B cell (primary cell): ENCODE results near the gene CYBB. TPM values are rescaled to one million over a fixed set of nuclear protein-coding genes. Genes with fewer than 3 reads are reported as not detected.

Source experiments
- ATAC-seq: fragments of 200-7000 bp; cut with Tn5 transposase; one replicate; pipeline ENCODE4 v1.10.0; 2021; ENCODE audit warnings: low read depth, mild to moderate bottlenecking, moderate number of reproducible peaks, moderate library complexity
- CTCF ChIA-PET: fragments of 350-600 bp; sonication (Branson Sonifier 250); formaldehyde crosslinking; loops from one replicate; lab custom pipeline; 2021; ENCODE audit warnings: antibody characterized with exemption, inconsistent platforms; lab: Charles Lee
- POLR2A ChIA-PET: fragments of 350-600 bp; sonication (Branson Sonifier 250); formaldehyde crosslinking; loops from one replicate; lab custom pipeline; 2021; ENCODE audit warnings: antibody characterized with exemption; lab: Charles Lee
- DNase-seq: peaks from one replicate; pipeline ENCODE4 v3.0.0; 2013
- H2AFZ ChIP-seq: 2 replicates; pipeline ENCODE4 v1.6.1; 2012; ENCODE audit warnings: mild to moderate bottlenecking, low read depth, low read length; ENCODE audit not compliant: insufficient read depth, poor library complexity, severe bottlenecking
- H3K27ac ChIP-seq, 2 donors: 1 replicate in 1 of 2; 2 replicates in 1 of 2; pipeline ENCODE4 v1.5.1; 2012 to 2013; ENCODE audit warnings: low read length in 2 of 2, mild to moderate bottlenecking in 2 of 2, moderate library complexity in 1 of 2
- H3K27me3 ChIP-seq, 4 experiments: fragments of 200-600 bp in 1 of 4; sonication (generic) in 1 of 4; replicated peaks in 1 of 4; 1 replicate in 2 of 4; 2 replicates in 2 of 4; pipeline versions ENCODE4 v1.6.1 to v1.7.0; 2013 to 2016; ENCODE audit warnings: low read length in 3 of 4, mild to moderate bottlenecking in 2 of 4, mixed read lengths in 1 of 4, moderate library complexity in 1 of 4; ENCODE audit not compliant: insufficient read depth in 4 of 4, control insufficient read depth in 3 of 4; ENCODE audit errors: control extremely low read depth in 1 of 4
- H3K36me3 ChIP-seq, 2 experiments: replicated peaks in 1 of 2; 1 replicate in 1 of 2; 2 replicates in 1 of 2; pipeline versions ENCODE4 v1.6.1 to v1.7.1; 2013; ENCODE audit warnings: low read length in 1 of 2; ENCODE audit not compliant: insufficient read depth in 2 of 2, control insufficient read depth in 1 of 2; ENCODE audit errors: control extremely low read depth in 1 of 2, extremely low read depth in 1 of 2
- H3K4me1 ChIP-seq, 2 donors: fragments of 200-600 bp in 1 of 2; sonication (generic) in 1 of 2; 1 replicate in 1 of 2; 2 replicates in 1 of 2; pipeline versions ENCODE4 v1.5.1 to v1.6.1; 2013 to 2017; ENCODE audit warnings: low read length in 2 of 2; ENCODE audit not compliant: control insufficient read depth in 2 of 2, insufficient read depth in 2 of 2
- H3K4me2 ChIP-seq: replicated peaks from 2 replicates; pipeline ENCODE3; 2012; ENCODE audit warnings: mild to moderate bottlenecking, low read depth, low read length; ENCODE audit not compliant: poor library complexity, severe bottlenecking
- H3K4me3 ChIP-seq, 5 experiments: fragments of 200-600 bp in 1 of 5; sonication (generic) in 1 of 5; 1 replicate in 3 of 5; 2 replicates in 2 of 5; pipeline versions ENCODE4 v1.5.1 to v1.7.0; 2011 to 2016; ENCODE audit warnings: low read length in 4 of 5, mild to moderate bottlenecking in 4 of 5, low read depth in 2 of 5, control low read depth in 1 of 5, moderate library complexity in 1 of 5; ENCODE audit not compliant: insufficient read depth in 1 of 5; ENCODE audit errors: control extremely low read depth in 1 of 5, extremely low read depth in 1 of 5
- H3K79me2 ChIP-seq: fragments of 200-600 bp; sonication (generic); one replicate; pipeline ENCODE4 v1.6.0; 2016; ENCODE audit warnings: low read length; ENCODE audit not compliant: control insufficient read depth, insufficient read depth
- H3K9ac ChIP-seq: fragments of 200-600 bp; sonication (generic); 2 replicates; pipeline ENCODE4 v1.6.1; 2017; ENCODE audit warnings: mild to moderate bottlenecking, low read length, moderate library complexity
- H3K9me3 ChIP-seq, 3 donors: one replicate each; pipeline versions ENCODE4 v1.6.1 to v1.7.1; 2013; ENCODE audit warnings: low read length in 2 of 3; ENCODE audit not compliant: control insufficient read depth in 2 of 3, insufficient read depth in 1 of 3; ENCODE audit errors: control extremely low read depth in 1 of 3
- H4K20me1 ChIP-seq: 2 replicates; pipeline ENCODE4 v1.6.0; 2012; ENCODE audit warnings: mild to moderate bottlenecking, low read length; ENCODE audit not compliant: insufficient read depth, control insufficient read depth, poor library complexity, severe bottlenecking
- H3K27ac Mint-ChIP-seq: one replicate; pipeline ENCODE4 v1.8.0; 2021; ENCODE audit warnings: mixed read lengths
- H3K27me3 Mint-ChIP-seq: one replicate; pipeline ENCODE4 v1.8.0; 2021; ENCODE audit warnings: mixed read lengths
- H3K4me1 Mint-ChIP-seq: one replicate; pipeline ENCODE4 v1.8.0; 2021; ENCODE audit warnings: mixed read lengths
- H3K4me3 Mint-ChIP-seq: one replicate; pipeline ENCODE4 v1.8.0; 2021; ENCODE audit warnings: mixed read lengths
- H3K9me3 Mint-ChIP-seq: one replicate; pipeline ENCODE4 v1.8.0; 2022; ENCODE audit warnings: mixed read lengths; ENCODE audit not compliant: insufficient read depth
- CTCF ChIP-seq: fragments of 200-600 bp; IDR thresholded peaks from one replicate; pipeline ENCODE4 v1.8.0; 2022; ENCODE audit warnings: antibody characterized with exemption, mild to moderate bottlenecking
- EZH2 ChIP-seq: IDR thresholded peaks from 2 replicates; pipeline ENCODE4 v1.6.1; 2012; ENCODE audit warnings: borderline replicate concordance, low read depth, mild to moderate bottlenecking, moderate library complexity, low read length; ENCODE audit not compliant: insufficient read depth, poor library complexity, severe bottlenecking
- WGBS: methylation state at CpG from one replicate; pipeline ENCODE4 v1.1.5; 2013; ENCODE audit warnings: missing lambda C conversion rate; ENCODE audit not compliant: insufficient coverage; 5-methylcytosine and 5-hydroxymethylcytosine counted together
- intact Hi-C: fragments of 100-400 bp; cut with micrococcal nuclease; formaldehyde crosslinking; loops from one replicate; pipeline ENCODE4 v1.10.0; 2022
- polyA plus RNA-seq: library from polyadenylated mRNA; depleted of rRNA; stranded (reverse); fragments of >200 nt; gene quantifications from 2 replicates; pipeline ENCODE4 v1.2.3, GENCODE V29; 2012
- total RNA-seq, 2 donors: library from RNA; stranded (reverse); fragments of 120-200 nt in 1 of 2; gene quantifications; 1 replicate in 1 of 2; 2 replicates in 1 of 2; pipeline versions ENCODE4 v1.2.3 to v1.2.4, GENCODE V29; 2013 to 2022

Gene CYBB
- total and polyA plus RNA-seq, 2 donors (not counting 1 experiment from before 2014, with no cell fraction given): 72.1 to 132 TPM

DNA sequence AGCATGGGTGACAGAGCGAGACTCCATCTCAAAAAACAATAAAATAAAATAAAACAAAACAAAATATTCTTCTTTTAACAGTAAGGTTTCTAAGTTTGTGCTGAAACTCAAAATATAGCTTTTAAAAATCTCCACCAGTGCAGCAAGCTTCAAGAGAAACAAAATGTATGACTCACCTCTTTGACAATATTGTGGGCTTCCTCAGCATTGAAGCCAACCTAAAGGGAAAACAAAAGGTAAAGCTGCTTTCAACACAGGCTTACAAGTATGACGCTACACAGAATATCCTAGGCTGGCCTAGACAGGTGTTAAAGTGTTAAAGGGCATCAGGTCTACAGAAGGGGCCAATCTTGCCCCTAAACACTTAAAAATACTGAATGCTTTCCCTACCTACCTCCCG is 66.3 kb downstream of the CYBB start:
- Histone ChIP-seq H2AFZ (no peak overlapping the region), H3K9ac (no peak overlapping the region), H3K27ac (peak overlapping the region in 1 of 2 donors; percentile 93), H3K9me3 (no peaks in the 10 kb centered on the region), H3K4me3 (no peak overlapping the region), H4K20me1 (no peaks in the 10 kb centered on the region), H3K4me1 (peaks cover 4 to 9% of the 10 kb centered on the region in 2 donors), H3K27me3 (peaks cover 0 to 3% (median 0%) of the 10 kb centered on the region in 4 experiments), H3K79me2 (no peaks in the 10 kb centered on the region), H3K36me3 (no peaks in the 10 kb centered on the region), H3K4me2 (peak overlapping the region; percentile 71)
- peak overlapping the region; percentile 76 for H3K27ac Mint-ChIP-seq
- no peak for TF ChIP-seq EZH2
- TF ChIP-seq CTCF: no peak
- CTCF ChIA-PET: interaction anchor here (1.1 kb wide), 1 partner anchor 21 kb away, joined by 3 read pairs; no protein-coding TSS in a partner anchor
- H3K27me3 Mint-ChIP-seq: no peaks in the 10 kb centered on the region
- POLR2A ChIA-PET: no interaction called here
- intact Hi-C loops: no loop called here
- peaks cover 14% of the 10 kb centered on the region for H3K4me1 Mint-ChIP-seq
- no CpG with 5 or more reads among the region's 3 CpGs for WGBS
- H3K9me3 Mint-ChIP-seq: no peaks in the 10 kb centered on the region
- DNase-seq (no peak), ATAC-seq (no peak)
- H3K4me3 Mint-ChIP-seq: peak overlapping the region; percentile 91

- peak overlapping the region; percentile 71 for H3K4me2 ChIP-seq
- DNase-seq (no peak), ATAC-seq (no peak)
- WGBS: no CpG with 5 or more reads among the region's 1 CpG
- no peaks in the 10 kb centered on the region for H3K9me3 ChIP-seq
- TF ChIP-seq EZH2: no peak
- TF ChIP-seq CTCF: no peak
- no peaks in the 10 kb centered on the region for H4K20me1 ChIP-seq
- Mint-ChIP-seq H3K4me1 (peaks cover 14% of the 10 kb centered on the region), H3K27me3 (no peaks in the 10 kb centered on the region), H3K9me3 (no peaks in the 10 kb centered on the region), H3K27ac (peak overlapping the region; percentile 76), H3K4me3 (peak overlapping the region; percentile 91)
- no peaks in the 10 kb centered on the region for H3K36me3 ChIP-seq
- intact Hi-C loops: no loop called here
- peak overlapping the region; percentile 89 to 93 for H3K27ac ChIP-seq
- peak overlapping the region; percentile 80 for H3K9ac ChIP-seq
- CTCF ChIA-PET: interaction anchor here (1.1 kb wide), 1 partner anchor 22 kb away, joined by 3 read pairs; no protein-coding TSS in a partner anchor
- no peaks in the 10 kb centered on the region for H3K79me2 ChIP-seq
- H2AFZ ChIP-seq: peak overlapping the region; percentile 74
- POLR2A ChIA-PET: no interaction called here
- peak overlapping the region; percentile 17 to 82 (median 68) for H3K4me3 ChIP-seq
- H3K27me3 ChIP-seq: peaks cover 0 to 7% (median 0%) of the 10 kb centered on the region in 4 experiments
- peaks cover 4 to 9% of the 10 kb centered on the region in 2 donors for H3K4me1 ChIP-seq
These were observed 66.7 kb downstream of the CYBB start for GRCh38 chrX:37846558-37846933.
